HG03439 (cell line): Measurements from ENCODE around the gene MST1R.
"Not testable (repeated sequence)": the region's sequence is repeated elsewhere in the genome, so short reads cannot be mapped to it uniquely, and the experiment has no call there.

Source experiments
- ATAC-seq: cut with Tn5 transposase; IDR thresholded peaks from one replicate; pipeline ENCODE4 v1.9.1; 2021; ENCODE audit warnings: mild to moderate bottlenecking, moderate library complexity; ENCODE audit not compliant: unreplicated experiment

MST1R gene

GRCh38 chr3:49903451-49904424 lies at the start of gene MST1R:
Gene MST1R, minus strand, starts transcription at chr3:49903873. Its CDS starts 264 bp downstream, at chr3:49903609.
- ATAC-seq: peak; percentile 42

GRCh38 chr3:49952924-49953323 lies 49.3 kb upstream of the MST1R start:
- no peak for ATAC-seq

- no peak for ATAC-seq
Observed at GRCh38 chr3:49942651-49943050, 39.0 kb upstream of the MST1R start.

- no peak for ATAC-seq
Observed at GRCh38 chr3:49940667-49941249, 37.1 kb upstream of the MST1R start.

- ATAC-seq: peak; percentile 89
Observed at GRCh38 chr3:49939858-49940666, 36.4 kb upstream of the MST1R start, which contains the start of gene RBM6. Gene RBM6, plus strand, starts transcription at chr3:49940150. Its CDS starts 22,492 bp downstream, at chr3:49962642.

GRCh38 chr3:49937090-49937489 lies 33.4 kb upstream of the MST1R start:
- ATAC-seq: no peak

- ATAC-seq: not testable (repeated sequence)
Observed at GRCh38 chr3:49932281-49932680, 28.6 kb upstream of the MST1R start.

GRCh38 chr3:49930922-49931321 lies 27.2 kb upstream of the MST1R start:
- no peak for ATAC-seq

GRCh38 chr3:49930168-49930690 lies 26.6 kb upstream of the MST1R start:
- no peak for ATAC-seq

GRCh38 chr3:49929291-49930167 lies 25.9 kb upstream of the MST1R start, which contains the start of gene MON1A:
Gene MON1A, minus strand, starts transcription at chr3:49929811. Its CDS starts 16,465 bp downstream, at chr3:49913346.
- peak; percentile 88 for ATAC-seq

GRCh38 chr3:49928481-49929017 lies 24.9 kb upstream of the MST1R start:
- no peak for ATAC-seq

GRCh38 chr3:49927798-49928197 lies 24.1 kb upstream of the MST1R start:
- ATAC-seq: no peak

- ATAC-seq: no peak
Observed at GRCh38 chr3:49926117-49926728, 22.6 kb upstream of the MST1R start.

GRCh38 chr3:49925485-49925884 lies 21.8 kb upstream of the MST1R start:
- ATAC-seq: no peak

- no peak for ATAC-seq
Observed at GRCh38 chr3:49924683-49925082, 21.0 kb upstream of the MST1R start.

- ATAC-seq: not testable (repeated sequence)
Observed at GRCh38 chr3:49917806-49918590, 14.3 kb upstream of the MST1R start.

- no peak for ATAC-seq
Observed at GRCh38 chr3:49916686-49917085, 13.0 kb upstream of the MST1R start.

GRCh38 chr3:49914906-49915305 lies 11.2 kb upstream of the MST1R start:
- no peak for ATAC-seq
